ENCODE results near the gene PAPPA.

Gene PAPPA

DNA sequence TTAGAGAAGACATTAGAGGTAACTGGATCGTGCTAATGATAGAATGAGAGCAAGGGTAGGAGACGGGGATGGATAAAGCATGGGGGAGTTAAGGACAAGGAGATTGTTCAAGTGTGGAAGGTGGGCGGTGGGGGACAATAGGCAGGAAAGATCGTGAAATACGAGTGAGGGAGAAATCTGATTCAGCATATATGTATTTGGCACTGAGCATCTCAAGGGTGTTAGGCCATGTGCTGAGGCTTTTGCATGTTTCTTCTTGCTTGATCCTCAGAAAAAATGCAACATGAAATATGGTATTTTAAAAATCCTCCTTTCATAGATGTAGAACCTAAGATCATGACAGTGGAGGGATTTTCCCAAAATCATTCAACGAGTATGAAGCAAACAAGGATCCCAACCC, 240.5 kb downstream of the PAPPA start:
- no peak for DNase-seq

DNA sequence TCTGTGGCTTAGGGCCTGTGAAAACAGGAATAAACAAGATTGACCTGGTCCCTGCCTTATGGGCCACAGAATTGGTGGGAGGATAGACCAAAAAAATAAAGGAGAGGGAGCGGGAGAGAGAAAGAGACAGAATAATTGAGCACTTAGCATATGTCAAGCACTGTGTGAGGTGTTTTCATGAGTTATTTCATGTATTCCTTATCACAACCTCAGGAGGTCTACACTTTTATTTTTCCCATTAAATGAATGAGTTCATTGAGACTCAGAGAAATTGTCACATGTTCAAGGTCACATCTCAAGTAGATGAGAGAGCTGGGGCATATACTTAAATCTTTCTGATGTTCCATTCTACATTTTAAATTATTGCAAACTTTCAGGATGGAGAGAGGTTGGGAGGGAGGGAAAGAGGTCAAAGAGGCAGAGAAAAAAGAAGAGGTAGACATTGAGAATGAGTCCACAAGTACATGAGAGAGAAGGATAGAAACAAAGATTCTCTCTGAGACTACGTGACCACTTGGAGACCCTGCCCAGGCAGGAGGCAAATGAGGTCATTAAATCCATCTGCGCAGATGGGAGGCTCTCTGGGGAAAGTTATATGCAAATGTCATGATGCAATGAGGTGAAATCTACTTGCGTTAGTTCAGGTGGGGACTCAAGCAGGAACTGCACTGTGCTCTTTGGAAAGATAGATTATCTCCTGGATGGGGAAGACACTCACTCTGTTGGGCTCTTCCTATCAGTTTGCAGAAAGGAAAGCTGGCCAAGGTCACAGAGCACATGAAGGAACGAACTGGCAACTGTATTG, 241.5 kb downstream of the PAPPA start:
- no peak for DNase-seq

DNA sequence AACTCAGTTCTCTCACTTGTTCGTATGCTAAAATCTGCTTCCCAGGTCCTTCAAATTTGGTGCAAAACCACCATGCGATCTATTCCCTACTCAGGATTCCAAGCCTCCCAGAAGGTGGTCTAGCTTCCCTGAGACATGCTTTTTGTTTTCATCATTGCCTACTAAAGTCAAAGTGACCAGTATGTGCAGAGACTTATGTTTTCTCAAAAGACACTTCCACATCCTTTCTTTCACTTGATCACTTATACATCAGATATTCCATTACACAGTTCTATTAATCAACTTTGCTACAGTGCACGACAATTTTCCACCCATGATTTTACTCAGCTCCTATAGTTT, 242.1 kb downstream of the PAPPA start:
- no peak for DNase-seq

DNA sequence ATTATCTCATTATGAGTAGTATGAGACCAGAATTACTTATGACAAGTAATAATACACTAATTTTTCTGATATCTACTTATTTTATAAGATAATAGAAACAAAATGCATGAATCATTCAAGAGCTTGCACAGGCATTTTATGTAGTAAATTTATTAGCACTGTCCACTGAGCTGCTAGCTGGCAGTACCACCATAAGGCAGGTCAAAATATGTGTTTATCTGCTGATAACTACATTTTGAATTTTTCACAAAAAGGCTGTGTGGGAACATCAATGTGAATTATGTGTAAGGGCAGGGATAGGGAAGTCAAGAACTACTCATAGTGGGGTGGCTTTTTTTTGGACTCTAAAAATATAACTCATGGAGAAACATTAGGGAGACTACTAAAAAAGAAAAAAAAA, 249.6 kb downstream of the PAPPA start:
- DNase-seq, result no peak

DNA sequence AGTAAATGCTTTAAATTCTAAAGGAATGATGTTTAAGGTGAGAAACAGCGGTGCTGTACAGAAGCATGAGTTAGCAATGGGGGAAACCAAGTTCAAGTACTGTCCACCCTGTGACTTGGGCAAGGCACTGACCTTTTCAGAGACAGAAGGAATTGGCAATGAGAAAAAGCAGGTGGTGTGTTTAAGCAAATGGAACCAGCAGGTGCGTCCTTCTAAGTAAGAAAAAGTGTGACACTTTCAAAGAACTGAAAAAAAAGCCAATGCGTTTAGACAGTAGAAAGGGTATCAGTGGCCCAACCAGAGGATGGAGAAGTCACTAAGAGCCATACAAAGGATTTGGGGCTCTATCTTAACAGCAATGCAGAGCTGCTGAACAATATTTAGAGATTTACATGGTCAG, 250.6 kb downstream of the PAPPA start:
- no peak for DNase-seq

DNA sequence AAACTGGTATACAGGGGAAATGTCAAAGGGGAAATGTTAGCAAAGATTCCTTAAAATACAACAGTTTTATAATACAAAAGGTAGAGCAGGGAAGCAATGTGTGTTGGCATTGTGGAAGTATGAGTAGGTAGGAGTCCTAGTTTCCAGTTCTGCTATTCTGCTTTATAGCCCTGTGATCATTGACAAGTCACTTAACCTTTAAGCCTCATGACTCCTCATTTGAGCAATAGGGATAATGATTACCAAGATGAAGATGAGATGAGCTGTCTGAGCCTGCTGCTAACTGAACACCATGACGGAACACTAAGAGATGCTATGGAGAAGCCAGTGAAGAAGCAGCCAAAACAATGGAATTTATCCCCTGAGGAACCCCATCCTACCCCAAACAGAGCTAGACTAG, 251.7 kb downstream of the PAPPA start:
- DNase-seq, result no peak

DNA sequence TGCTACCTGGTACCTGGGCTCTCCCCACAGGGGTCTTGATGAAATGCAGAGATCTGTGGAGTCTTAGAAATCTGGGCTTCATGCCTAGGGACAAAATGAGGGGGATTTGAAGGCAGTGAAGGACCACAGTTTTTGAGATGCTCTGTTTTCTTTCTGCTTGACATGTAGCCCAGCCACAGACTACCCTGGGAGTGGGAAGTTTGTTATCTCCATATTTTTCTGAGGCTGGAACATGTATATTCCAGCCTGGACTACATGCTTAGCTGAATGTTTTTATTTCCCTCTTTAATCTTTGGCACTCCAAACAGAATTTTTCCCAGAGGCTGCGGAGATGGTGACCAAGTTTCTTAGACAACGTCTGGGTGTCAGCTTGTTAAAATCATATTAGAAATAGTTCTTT, 252.9 kb downstream of the PAPPA start:
- DNase-seq, result no peak

DNA sequence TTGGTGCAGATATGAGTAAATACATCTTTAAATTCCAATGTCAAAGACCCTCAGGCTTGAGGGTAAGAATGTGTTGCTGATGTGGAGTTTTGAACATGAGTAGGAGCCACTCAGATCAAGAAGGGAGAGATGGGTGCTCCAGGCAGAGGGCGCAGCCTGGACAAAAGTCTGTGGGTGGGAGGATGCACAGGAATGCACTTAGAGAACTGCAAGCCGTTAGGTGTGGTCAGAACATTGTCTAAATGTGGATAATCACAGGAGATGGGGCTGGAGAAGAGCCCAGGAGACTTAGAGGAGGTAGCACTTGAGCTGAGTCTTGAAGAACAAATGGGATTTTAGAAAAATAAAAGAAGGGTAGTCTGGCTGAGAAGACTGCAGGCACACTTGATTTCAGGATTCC, 255.5 kb downstream of the PAPPA start:
- no peak for DNase-seq

DNA sequence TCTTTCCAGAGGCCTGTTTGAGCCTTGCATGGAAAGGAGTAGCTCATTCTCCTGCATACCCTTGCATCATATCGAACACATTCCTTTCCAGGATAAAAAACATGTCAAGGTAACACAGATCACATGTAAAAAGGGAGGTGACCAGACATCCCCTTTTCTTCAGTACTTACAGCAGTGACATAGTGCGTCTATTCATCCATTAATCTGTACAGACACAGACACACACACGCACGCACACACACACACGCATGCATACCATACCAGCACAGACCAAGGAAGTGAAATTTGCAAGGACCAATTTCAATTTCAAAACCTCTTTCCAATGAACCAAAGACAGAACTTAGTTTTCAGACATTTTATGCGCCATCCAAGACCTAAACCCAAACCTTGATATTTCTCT, 256.0 kb downstream of the PAPPA start:
- DNase-seq, result no peak

DNA sequence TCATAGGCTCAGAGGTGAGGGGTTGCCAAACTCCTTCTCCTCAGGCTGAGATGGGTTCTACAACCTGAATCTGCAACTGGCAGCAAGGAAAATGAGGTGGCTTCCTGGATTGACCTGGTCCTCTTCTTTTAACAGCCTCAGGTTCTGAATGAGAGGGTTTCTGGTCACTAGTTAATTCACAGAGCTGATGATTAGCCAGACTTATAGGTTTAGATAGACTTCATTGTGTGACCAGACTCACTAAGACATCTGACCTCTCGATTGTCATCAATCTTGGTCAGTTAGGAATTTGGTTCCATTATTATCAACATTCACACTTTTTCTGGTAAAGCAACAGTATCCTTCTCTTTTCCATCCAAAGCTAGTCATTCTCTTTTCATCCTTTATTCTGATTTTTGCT, 257.9 kb downstream of the PAPPA start:
- DNase-seq, result no peak

DNA sequence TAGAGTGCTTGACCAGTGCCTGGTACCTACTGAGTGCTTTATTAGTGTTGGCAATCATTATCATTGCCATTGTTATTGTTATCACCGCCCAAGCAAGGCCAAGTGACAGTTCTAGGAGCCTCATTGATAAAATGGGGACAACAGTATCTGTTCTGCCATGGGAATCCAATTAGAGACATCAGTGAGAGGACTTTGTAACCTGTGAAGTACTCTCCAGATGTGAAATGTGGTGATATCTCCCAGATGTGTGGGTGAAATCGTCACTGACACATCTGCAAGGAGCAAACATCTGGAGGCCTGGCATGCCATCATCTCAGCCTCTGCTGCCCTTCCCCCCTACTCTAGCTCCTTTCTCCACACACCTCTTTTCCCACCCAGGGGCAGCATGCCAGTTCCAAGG, 260.8 kb downstream of the PAPPA start:
- no peak for DNase-seq

DNA sequence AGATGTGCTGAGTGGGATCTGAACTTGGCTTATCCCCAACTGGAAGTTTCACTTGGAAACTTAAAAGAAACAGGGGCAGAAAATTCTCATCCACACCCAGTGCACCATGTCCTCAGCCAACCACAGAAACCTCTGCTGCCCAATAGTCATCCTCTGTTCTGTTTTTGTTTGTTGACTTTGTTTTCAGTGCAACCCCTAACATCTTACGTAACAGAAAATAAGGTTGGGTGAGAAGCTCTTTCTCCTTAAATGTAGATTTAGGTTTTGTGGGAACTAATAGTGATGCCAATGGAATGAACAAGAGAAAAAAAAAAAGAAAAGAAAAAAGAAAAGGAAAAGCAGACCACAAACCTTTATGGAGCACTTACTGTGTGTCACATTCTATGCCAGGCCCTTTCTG, 262.8 kb downstream of the PAPPA start:
- DNase-seq, result no peak

DNA sequence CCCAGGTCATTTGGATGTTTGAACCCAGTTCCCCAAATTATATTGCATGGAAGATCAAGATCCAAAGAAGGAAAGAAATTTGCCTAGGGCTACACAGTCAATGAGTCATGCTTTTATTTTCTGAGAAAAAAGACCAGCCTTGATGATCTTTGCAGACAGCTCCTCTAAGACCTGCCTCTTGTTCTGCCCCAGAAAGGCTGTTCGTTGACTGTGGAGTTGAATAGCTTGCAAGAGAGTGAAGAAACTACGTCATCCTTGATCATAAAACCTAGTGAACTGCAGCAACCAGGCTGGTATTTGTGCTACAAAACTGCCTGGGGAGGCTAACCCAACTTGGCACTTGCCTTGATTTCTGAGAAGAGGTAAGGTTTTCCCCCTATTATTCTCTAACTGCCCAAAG, 263.9 kb downstream of the PAPPA start:
- DNase-seq, result no peak

DNA sequence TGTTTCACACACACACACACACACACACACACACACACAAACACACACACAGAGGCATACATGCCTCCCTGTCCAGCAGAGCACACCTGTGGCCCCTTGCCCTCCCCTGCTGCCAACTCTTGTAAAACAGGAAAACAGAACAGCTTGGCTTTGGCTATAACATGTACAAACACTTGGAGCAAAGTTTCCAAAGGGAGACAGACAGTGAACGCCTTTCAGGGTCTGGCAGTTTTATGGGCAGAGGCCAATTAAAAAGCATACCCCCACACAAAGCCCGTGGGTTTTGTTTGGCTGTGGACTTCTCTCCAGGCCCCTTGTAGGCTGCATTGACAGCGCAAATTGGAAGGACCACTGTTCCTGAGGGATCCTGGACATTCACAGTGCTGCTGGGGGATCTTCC, 265.6 kb downstream of the PAPPA start:
- no peak for DNase-seq

DNA sequence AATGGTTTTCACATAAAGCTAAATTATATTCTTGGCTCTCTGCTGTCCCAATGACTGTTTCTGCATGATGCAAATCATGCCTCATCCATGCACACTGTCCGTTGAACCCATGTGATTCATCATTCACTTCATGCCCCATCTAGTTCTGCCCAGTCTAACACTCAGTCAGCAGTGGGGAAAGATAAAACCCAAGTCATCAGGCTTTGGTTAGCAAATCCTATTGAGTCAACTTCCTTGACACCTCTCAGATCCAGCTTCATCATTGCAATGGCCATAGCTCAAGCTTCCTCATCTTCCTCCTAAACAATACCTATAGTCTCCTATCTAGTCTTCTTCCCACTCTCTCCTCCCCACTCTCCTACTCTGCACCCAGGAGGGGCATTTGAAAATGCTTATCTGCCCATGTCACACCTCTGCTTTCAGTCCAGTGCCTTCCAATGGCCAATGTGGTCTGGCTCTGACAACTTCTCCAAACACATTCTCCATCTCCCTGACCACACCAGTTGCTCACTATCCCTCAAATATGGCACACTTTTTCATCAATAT, 267.5 kb downstream of the PAPPA start:
- no peak for DNase-seq

DNA sequence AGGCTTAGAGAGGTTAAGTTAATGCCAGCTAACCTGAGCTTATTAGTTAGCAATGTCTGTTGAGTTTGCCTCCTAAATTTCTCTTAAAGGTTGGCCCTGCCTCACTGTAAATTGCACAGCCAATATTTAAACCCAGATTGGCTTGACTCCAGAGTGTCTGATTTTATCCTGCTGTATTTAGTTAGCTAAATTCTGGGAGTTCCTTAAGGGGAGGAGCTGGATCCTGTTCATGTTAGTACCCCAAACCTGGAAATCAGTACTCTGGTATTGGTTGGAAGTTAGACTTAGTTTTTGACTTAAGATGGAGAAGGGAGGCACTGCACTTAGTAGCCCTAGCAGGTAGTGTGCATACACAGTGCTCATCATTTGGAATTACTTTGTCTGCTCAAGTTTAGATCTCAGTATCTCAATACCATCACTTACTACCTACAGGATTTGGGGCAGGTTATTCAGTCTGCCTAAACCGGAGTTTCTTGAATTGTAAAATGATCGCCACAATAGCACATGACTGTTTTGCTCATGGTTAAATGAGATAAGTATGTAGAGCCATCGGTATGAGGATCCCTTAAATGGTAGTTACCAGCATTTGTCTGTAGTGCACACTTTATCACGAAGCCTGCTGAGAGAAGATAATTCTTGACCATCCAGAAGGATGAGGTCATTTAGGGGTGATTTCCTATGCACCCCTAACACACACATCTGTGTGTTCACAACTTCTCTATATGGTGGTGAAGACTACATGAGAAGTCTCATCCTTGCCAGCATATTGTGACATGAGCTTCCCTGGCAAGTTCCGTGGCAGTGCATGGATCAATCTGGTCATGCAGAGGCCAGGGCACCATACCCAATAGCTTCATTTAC, 268.8 kb downstream of the PAPPA start:
- DNase-seq, result no peak

DNA sequence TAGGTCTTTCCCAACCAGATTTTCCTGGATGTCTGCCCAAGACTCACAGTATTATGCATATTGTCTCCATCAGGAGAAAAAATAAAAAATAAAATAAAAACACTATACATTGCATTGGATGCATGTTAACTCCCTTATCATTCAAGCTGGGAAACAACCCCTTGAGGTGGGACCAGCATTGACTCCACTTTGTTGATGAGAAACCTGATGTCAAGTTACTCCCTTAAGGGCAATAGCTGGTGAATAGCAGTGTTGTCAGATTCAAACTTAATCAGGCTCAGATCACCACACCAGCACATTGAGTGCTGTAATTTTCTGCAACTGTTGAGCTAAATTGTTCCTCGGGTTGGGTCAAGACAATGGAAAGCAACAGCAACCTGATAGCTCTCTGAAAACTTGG, 269.6 kb downstream of the PAPPA start:
- no peak for DNase-seq

DNA sequence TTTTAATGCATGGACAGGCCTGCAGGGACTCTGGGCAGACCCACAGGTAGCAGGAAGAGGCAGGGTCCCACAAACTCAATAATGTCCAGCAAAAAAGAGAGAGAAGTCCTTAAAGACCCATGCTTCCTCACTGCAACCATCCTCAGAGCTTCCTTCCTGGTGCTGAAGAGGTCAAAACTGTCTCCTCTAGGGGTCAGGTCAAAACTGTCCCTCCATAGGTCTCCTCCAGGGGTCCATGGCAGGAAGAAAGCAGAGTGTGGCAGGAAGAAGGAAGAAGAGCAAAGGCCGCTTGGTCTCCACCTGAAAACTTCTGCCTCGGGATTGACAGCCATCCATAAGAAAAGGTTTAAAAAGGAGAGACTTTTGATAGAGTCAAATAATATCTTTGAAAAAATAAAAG, 271.7 kb downstream of the PAPPA start:
- no peak for DNase-seq

DNA sequence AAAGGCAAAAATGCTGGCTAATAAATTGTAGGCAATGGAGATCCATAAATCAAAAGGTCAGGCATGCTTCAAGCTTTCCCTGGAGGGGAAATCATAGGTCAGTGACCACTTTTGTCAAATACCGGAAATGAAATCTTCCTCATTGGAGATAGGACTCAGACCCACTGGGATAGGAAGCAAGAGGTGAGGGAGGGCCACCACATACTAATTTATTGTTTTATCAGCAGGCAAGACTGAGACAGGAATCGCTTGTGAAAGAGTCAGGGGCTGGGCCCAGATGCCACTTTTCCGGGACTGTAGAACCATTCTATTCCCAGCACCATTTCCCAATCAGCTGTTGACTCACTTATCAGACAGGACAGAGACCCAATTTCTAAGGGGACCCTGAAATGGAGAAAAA, 277.3 kb downstream of the PAPPA start:
- no peak for DNase-seq

DNA sequence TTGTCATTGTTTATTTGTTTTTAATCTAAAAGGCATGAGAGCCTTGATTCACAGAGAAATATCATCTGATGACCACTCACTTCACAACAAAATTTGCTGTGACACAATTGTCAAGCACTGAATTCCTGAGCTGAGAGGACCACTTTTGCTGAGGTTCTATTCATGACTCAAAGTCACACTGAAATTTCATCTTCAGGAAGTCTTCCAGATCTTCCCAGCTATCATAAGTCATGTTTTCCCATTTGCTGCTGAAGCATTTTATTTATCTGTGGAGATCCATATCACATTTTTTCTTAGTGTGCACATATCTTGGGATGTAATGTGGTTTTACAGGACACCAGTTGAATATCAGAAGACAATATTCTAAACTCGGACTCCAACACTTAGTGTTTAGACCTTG, 278.5 kb downstream of the PAPPA start:
- DNase-seq, result no peak

DNA sequence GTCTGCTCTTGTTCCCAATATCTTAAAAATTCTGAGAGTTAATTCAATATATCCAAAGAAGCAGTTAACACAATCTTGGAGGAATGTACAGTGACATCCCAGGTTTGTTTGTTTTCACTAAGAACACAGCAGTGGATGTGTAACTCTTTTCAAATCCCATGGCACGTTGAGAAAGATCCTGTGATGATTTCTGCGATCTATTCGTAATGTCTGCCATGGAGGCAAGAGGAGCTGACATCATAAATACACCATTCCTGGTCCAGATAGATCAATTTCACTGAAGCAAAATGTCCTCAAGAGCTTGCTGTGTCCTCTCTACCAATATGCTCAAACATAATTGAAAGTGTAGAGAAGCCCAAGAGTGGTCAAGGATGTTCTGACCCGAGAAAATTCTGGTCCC, 280.7 kb downstream of the PAPPA start:
- no peak for DNase-seq

DNA sequence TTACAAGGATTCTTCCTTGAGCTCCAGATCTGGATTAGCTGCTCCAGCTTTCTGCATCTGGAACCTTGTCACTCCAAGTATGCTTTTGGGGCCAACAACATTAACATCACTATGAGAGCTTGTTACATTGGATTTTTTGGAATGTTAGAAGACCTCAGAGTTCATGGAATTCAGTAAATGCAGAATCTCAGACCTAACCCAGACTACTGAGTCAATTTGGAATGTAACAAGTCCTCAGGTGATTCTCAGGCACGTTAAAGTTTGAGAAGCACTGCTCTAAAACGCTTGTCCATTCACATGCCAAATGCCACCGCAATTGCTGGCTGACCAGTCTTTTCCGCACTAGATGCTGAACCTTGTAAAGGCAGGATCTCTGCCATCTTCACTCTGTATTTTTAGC, 282.1 kb downstream of the PAPPA start:
- no peak for DNase-seq

DNA sequence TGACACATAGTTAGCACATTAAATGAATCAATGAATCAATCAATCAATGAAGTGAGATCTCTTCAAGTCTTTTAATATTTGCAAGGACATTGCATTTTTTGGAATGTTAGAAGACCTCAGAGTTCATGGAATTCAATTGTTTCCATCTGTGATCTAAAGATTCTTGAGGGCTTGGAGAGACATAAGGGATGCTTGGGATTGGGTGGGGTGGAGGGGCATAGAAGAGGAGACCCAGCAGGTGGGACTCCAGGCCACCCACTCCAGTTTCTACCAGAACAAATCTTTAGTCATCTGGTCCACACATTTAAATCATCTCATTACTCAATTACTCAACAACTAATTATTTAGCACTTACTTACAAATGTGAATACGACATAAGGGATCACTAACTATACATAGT, 282.5 kb downstream of the PAPPA start:
- no peak for DNase-seq

Data from inflammatory macrophage treated with lipopolysaccharide for 1 hour (primary cell).